OCI-LY3 (cell line): Measurements from ENCODE around the gene OR10G7.
A peak's percentile ranks its signal among the peaks of the same experiment; 100 is the strongest.

ENCODE experiments used
- H2AFZ ChIP-seq: fragments of 200-600, 300-600 bp; shearing (Covaris generic); 2 replicates; pipeline ENCODE4 v1.6.0; 2014; ENCODE audit warnings: antibody characterized with exemption, low read depth, low read length
- H3K27ac ChIP-seq: fragments of 200-600, 300-600 bp; sonication (generic); 2 replicates; pipeline ENCODE4 v1.5.1; 2014; ENCODE audit warnings: mild to moderate bottlenecking, low read length, moderate library complexity, mixed read lengths
- H3K27me3 ChIP-seq: fragments of 200-600, 300-600 bp; sonication (generic); 2 replicates; pipeline ENCODE4 v1.6.1; 2014; ENCODE audit warnings: low read depth, low read length, mixed read lengths
- H3K36me3 ChIP-seq: fragments of 200-600, 300-600 bp; sonication (generic); replicated peaks from 2 replicates; pipeline ENCODE3; 2014; ENCODE audit warnings: low read depth, low read length, mixed read lengths
- H3K4me1 ChIP-seq: fragments of 300-600, 200-600 bp; sonication (generic); 2 replicates; pipeline ENCODE4 v1.6.1; 2014; ENCODE audit warnings: low read length, mixed read lengths
- H3K4me2 ChIP-seq: fragments of 200-600, 300-600 bp; sonication (generic); 2 replicates; pipeline ENCODE4 v1.6.1; 2014; ENCODE audit warnings: low read length, mixed read lengths
- H3K4me3 ChIP-seq: fragments of 300-600, 200-600 bp; sonication (generic); 2 replicates; pipeline ENCODE4 v1.5.1; 2014; ENCODE audit warnings: antibody characterized with exemption, mild to moderate bottlenecking, low read length, moderate library complexity
- H3K79me2 ChIP-seq: fragments of 300-600, 200-600 bp; shearing (Covaris generic); 2 replicates; pipeline ENCODE4 v1.6.1; 2014; ENCODE audit warnings: mild to moderate bottlenecking, low read length, mixed read lengths
- H3K9ac ChIP-seq: fragments of 300-600, 200-600 bp; shearing (Covaris generic); 2 replicates; pipeline ENCODE4 v1.6.0; 2014; ENCODE audit warnings: mild to moderate bottlenecking, low read length, moderate library complexity
- H3K9me3 ChIP-seq: fragments of 200-600, 300-600 bp; shearing (Covaris generic); 2 replicates; pipeline ENCODE4 v1.6.1; 2014; ENCODE audit warnings: low read length, mixed read lengths; ENCODE audit not compliant: insufficient read depth
- H4K20me1 ChIP-seq: fragments of 200-600, 300-600 bp; sonication (generic); 2 replicates; pipeline ENCODE4 v1.6.1; 2016; ENCODE audit warnings: low read length, mixed read lengths; ENCODE audit not compliant: insufficient read depth
- EZH2phosphoT487 ChIP-seq: fragments of 200-600 bp; shearing (Covaris generic); IDR thresholded peaks from 2 replicates; pipeline ENCODE4 v1.6.1; 2018; ENCODE audit warnings: antibody characterized with exemption, mixed run types, low read depth
- TF ChIP-seq, protein P1 (sequence below): fragments of 200-600, 300-600 bp; sonication (generic); IDR thresholded peaks from 2 replicates; pipeline ENCODE4 v1.5.1; 2014; ENCODE audit warnings: antibody characterized with exemption, low read length, low read depth

OR10G7 gene

GRCh38 chr11:124069429-124070401 is 28.6 kb upstream of the OR10G7 start:
- no peaks in the 10 kb centered on the region for H3K36me3 ChIP-seq
- H3K79me2 ChIP-seq, result no peaks in the 10 kb centered on the region
- H3K4me2 ChIP-seq, result peak overlapping the region; percentile 89
- TF ChIP-seq, protein P1, sequence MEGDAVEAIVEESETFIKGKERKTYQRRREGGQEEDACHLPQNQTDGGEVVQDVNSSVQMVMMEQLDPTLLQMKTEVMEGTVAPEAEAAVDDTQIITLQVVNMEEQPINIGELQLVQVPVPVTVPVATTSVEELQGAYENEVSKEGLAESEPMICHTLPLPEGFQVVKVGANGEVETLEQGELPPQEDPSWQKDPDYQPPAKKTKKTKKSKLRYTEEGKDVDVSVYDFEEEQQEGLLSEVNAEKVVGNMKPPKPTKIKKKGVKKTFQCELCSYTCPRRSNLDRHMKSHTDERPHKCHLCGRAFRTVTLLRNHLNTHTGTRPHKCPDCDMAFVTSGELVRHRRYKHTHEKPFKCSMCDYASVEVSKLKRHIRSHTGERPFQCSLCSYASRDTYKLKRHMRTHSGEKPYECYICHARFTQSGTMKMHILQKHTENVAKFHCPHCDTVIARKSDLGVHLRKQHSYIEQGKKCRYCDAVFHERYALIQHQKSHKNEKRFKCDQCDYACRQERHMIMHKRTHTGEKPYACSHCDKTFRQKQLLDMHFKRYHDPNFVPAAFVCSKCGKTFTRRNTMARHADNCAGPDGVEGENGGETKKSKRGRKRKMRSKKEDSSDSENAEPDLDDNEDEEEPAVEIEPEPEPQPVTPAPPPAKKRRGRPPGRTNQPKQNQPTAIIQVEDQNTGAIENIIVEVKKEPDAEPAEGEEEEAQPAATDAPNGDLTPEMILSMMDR, result peak; percentile 75
- TF ChIP-seq EZH2phosphoT487, result no peak
- H3K4me3 ChIP-seq, result peak overlapping the region; percentile 71
- H3K9me3 ChIP-seq, result no peaks in the 10 kb centered on the region
- H3K27ac ChIP-seq, result no peak overlapping the region
- H3K4me1 ChIP-seq, result peaks cover 29% of the 10 kb centered on the region
- H3K9ac ChIP-seq, result 0 out of 2 replicates have a peak overlapping the region, but pooled peaks have one; percentile 27
- peaks cover 31% of the 10 kb centered on the region for H3K27me3 ChIP-seq
- no peaks in the 10 kb centered on the region for H4K20me1 ChIP-seq
- peak overlapping the region; percentile 79; the same call in 1 of the 2 replicates for H2AFZ ChIP-seq

DNA sequence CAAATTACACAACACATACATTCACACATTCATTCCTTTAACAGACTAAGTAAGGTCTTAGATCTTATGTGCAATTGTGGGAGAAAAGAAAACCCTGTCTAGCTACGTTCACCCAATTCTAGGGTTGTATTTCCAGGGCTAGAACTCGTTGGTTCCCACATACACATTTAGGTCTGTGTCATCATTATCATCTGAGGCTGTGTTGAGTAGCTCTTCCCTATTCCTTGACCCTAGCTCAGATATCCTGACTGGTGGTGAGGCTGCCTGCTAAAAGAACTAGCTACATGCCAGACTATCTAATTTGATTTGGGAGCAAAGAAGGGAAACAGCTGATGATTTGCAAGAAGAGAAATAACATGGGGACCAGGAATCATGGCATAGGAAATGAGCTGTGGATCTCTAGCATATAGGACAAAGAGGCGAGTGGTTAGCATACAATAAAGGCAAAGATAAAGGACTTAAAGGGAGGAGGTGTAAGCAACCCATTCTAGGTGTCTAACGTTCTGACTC is 27.5 kb upstream of the OR10G7 start:
- peaks cover 29% of the 10 kb centered on the region for H3K4me1 ChIP-seq

DNA sequence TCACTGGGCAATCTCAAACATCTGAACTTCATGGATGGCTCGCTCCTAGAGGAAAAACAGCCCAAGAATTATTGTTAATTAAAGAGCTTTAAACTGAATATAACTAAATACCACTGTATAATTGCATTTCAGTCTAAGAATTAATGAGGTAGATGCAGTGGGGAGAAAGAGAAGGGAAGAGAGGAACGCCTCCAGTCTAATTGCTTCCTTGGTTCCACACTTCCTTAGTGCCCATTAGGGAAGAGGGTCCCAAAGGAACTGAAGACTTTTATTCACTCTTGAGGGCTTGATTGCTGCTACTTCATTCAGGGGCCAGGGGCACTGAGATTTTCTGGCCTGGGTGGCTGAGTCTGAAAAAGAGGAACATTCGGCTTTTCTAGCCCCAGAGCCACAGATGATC is 11.8 kb upstream of the OR10G7 start:
- H3K4me1 ChIP-seq, result no peaks in the 10 kb centered on the region
- no peaks in the 10 kb centered on the region for H3K9me3 ChIP-seq
- no peak overlapping the region for H3K27ac ChIP-seq
- H4K20me1 ChIP-seq, result no peaks in the 10 kb centered on the region
- H3K4me3 ChIP-seq, result no peak overlapping the region
- H3K27me3 ChIP-seq, result no peaks in the 10 kb centered on the region
- H3K9ac ChIP-seq, result no peak overlapping the region
- TF ChIP-seq, protein P1, result no peak
- no peak for TF ChIP-seq EZH2phosphoT487
- no peaks in the 10 kb centered on the region for H3K79me2 ChIP-seq
- H3K36me3 ChIP-seq, result no peaks in the 10 kb centered on the region
- H2AFZ ChIP-seq, result no peak overlapping the region
- no peak overlapping the region for H3K4me2 ChIP-seq

More for the DNA sequence above, 27.5 kb upstream of the OR10G7 start:
- H2AFZ ChIP-seq, result no peak overlapping the region
- TF ChIP-seq, protein P1, result no peak
- no peak for TF ChIP-seq EZH2phosphoT487
- H3K4me2 ChIP-seq, result no peak overlapping the region
- H3K27ac ChIP-seq, result no peak overlapping the region
- H3K79me2 ChIP-seq, result no peaks in the 10 kb centered on the region
- H3K4me3 ChIP-seq, result no peak overlapping the region
- no peaks in the 10 kb centered on the region for H4K20me1 ChIP-seq
- no peak overlapping the region for H3K9ac ChIP-seq
- H3K36me3 ChIP-seq, result no peaks in the 10 kb centered on the region
- peaks cover 31% of the 10 kb centered on the region for H3K27me3 ChIP-seq
- no peaks in the 10 kb centered on the region for H3K9me3 ChIP-seq

DNA sequence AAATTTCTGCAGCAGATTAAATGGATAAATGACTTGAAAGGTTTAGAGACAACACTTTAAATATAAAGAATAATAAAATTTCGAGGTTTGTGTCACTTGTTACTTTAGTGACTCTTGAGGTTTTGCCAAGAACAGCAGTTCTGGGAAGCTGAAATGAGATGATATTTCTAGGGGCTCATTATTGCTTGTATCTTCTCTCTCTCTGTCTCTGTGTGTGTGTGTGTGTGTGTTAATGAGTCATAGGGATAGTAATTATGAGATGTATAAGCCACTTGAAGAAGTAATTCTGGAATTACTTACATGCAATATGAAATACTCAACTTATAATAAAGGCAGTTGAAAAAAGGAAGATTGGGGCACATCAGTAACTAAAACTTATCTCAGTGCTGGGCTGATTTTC is 9.6 kb upstream of the OR10G7 start:
- no peak overlapping the region for H3K9ac ChIP-seq
- H3K79me2 ChIP-seq, result no peaks in the 10 kb centered on the region
- H3K27me3 ChIP-seq, result no peaks in the 10 kb centered on the region
- no peaks in the 10 kb centered on the region for H3K9me3 ChIP-seq
- H3K4me1 ChIP-seq, result no peaks in the 10 kb centered on the region
- H2AFZ ChIP-seq, result no peak overlapping the region
- no peak overlapping the region for H3K27ac ChIP-seq
- H3K4me2 ChIP-seq, result no peak overlapping the region
- H3K4me3 ChIP-seq, result no peak overlapping the region
- TF ChIP-seq, protein P1, result no peak
- no peak for TF ChIP-seq EZH2phosphoT487
- no peaks in the 10 kb centered on the region for H3K36me3 ChIP-seq
- no peaks in the 10 kb centered on the region for H4K20me1 ChIP-seq
